ENCODE results near the gene KNDC1.
"Not testable (repeated sequence)": the region's sequence is repeated elsewhere in the genome, so short reads cannot be mapped to it uniquely, and the experiment has no call there.

The KNDC1 gene

DNA sequence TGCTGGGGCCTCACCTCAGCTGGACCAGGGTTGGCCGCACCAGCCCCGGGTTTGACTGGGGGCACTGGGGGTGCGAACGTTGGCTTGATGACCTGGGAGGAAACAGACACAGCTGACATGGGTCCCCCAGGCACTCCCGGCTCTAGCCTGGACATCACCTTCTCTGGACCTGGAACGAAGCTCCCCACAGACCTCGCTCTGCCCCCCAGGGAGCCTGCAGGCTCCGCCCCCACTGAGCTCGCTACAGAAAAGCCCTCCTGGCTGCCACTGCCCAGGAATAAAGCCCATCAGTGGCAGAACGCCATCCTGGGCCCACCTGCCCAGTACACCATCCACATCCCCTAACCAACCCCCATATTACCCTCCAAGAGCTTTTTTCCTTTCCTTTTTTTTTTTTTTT is 103.7 kb downstream of the KNDC1 start:
- DNase-seq: no peak

GRCh38 chr10:133264461-133264860 is 104.4 kb downstream of the KNDC1 start:
- peak in 2 of 5 donors; percentile 36 to 75 for DNase-seq

GRCh38 chr10:133265052-133265451 is 105.0 kb downstream of the KNDC1 start:
- not testable (repeated sequence) for DNase-seq

GRCh38 chr10:133266056-133266795 is 106.2 kb downstream of the KNDC1 start:
- DNase-seq: no peak

- no peak for DNase-seq
Measured at GRCh38 chr10:133267293-133267692, 107.3 kb downstream of the KNDC1 start.

DNA sequence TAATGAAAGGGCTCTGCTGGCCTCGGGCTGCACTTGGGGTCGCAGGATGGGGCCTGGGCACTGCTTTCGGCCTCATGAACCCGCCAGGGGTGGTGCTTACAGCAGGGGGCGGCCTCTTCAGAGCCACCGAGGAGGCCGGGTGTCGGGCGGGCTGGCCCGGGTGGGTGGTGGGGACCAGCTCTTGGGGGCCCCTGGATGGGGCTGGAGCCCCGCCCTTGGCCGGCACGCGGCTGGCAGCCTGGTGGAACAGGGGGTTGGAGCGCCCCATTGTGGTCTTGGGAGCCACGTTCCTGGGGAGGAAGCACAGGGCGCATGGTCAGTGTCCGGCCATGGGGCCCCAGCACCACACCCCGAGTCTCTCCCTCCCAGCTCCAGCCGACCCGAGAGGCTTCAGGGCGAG is 107.8 kb downstream of the KNDC1 start:
- DNase-seq: no peak

GRCh38 chr10:133268532-133268931 is 108.5 kb downstream of the KNDC1 start:
- DNase-seq: no peak

- DNase-seq: no peak
Measured at GRCh38 chr10:133269367-133269766, 109.3 kb downstream of the KNDC1 start.

GRCh38 chr10:133270204-133270603 is 110.2 kb downstream of the KNDC1 start:
- no peak for DNase-seq

DNA sequence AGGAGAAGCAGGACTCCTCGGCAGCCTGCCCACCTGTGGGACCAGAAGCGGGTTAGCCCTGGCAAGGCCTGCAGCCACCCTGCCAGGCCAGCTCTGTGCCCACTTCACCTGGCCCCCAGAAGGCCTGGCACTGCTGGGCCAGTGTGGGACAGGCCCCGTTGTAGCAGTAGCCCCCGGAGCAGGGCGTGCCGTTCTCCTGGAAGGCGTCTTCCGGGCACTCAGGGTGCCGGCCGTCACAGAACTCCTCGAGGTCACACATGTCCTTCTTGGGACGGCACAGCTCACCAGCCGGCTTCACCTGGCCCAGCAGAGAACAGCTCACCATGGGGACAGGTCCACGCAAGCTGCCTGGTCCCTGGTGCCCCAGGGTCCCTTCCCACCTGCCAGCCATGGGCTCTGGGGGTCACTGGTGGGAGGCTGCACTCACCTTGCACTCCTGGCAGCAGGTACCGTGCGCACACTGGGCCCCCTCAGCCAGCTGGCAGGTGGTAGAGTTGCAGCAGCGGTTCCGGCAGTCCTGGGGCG is 110.8 kb downstream of the KNDC1 start:
- DNase-seq: no peak

- DNase-seq: no peak
Measured at GRCh38 chr10:133271521-133272300, 111.7 kb downstream of the KNDC1 start.

DNA sequence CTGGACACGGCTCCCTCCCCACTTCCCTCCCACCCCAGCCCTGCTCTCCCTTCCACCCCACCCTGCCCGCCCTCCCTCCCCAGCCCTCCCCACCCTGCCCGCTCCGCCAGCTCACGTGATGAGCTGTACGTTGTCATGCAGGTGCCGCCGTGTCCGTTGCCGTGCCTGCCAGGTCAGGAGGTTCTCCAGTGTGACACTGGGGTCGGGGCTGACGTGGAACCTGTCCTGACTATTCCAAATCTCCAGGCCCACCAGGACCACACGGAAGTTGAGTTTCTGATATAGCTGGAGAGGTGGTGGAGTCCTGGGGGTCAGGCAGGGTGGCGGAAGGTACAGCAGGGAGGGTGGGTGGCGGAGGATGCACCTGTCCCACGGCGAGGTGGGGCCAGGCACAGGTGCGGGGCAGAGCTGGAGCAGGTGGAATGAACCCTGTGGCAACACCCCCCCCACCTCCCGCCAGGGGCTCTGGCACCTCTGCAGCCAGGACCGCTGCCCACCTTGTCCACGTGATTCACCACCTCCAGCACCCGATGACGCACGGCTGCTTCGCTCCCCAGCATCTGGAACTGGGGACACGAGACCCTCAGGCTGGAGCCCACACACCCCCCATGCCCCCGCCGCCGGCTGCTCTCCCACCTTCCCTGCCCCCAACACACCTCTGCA is 112.4 kb downstream of the KNDC1 start:
- DNase-seq: no peak

GRCh38 chr10:133272964-133273420 is 113.0 kb downstream of the KNDC1 start:
- no peak for DNase-seq

- DNase-seq: no peak
Measured at GRCh38 chr10:133273534-133274143, 113.6 kb downstream of the KNDC1 start.

GRCh38 chr10:133274751-133275683 is 115.0 kb downstream of the KNDC1 start:
- DNase-seq: peak; percentile 73 to 83 (median 78)

GRCh38 chr10:133275684-133276092 is 115.7 kb downstream of the KNDC1 start:
- peak in 2 of 5 donors; percentile 30 to 58 for DNase-seq

Measured in T-helper 1 cell (primary cell).